HG03135 (cell line): Measurements from ENCODE around the gene CDX2.
A peak's percentile ranks its signal among the peaks of the same experiment; 100 is the strongest.
"Not testable (repeated sequence)": the region's sequence is repeated elsewhere in the genome, so short reads cannot be mapped to it uniquely, and the experiment has no call there.

Experiments
- ATAC-seq: cut with Tn5 transposase; IDR thresholded peaks from one replicate; pipeline ENCODE4 v1.9.1; 2021; ENCODE audit warnings: mild to moderate bottlenecking, moderate library complexity; ENCODE audit not compliant: unreplicated experiment

Gene CDX2

DNA sequence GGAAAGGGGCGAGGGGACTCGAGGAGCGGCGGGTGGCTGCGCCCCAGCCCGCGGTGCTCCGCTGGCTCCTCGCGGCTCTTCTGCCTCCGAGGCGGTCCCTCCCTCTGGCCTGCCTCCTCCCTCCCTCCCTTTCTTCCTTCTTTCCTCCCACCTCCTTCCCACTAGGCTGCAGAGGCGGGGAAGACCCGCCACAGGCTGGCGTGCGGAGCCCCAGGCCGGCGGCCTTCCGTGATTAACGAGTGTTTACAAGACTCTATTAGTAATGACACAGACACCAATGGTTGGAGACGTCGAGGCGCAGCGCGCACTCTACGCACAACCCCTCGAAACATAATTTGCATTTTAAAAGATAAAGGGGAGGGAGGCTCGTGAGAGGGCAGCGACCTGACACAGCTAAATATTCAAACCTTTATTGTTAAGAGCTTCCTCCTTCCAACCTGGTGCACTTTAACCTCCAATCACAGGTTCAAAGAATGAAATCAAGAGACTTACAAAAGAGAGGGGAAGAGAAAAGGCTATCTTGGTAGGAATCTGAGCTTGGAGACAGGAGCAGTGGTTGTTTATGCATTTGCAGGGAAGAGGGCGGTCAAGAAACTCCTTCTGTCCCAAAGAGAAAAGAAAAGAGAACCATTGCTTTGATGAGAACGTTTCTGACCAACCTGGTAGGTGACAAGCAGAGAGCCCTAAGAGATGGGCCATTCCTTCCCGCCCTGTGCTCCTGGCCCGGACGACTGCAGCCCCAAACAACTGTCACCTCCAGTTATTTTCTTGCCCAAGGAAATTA lies at the start of gene CDX2:
TSS of gene CDX2 (minus strand) at position 234 of the 784 bp plus-strand sequence. CDS start 309 bp downstream, outside the sequence.
- no peak for ATAC-seq

DNA sequence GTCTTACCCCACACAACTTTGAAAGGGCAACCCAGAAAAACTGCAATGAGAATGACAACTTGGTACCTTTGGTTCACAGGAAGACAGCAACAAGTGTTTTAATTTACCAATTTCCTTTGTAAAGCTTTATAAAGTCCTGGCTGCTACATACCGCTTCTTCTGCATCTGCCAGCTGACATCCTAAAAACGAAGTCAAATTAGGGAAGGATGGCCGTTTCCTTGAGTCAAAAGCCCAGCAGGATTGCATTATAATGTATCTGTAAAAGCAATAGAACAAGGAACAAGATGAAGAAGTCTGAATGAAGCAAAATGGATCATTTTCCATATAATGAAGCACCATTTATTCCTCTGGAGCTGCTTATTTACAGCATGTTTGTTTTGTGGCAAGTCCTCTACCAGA lies 45.2 kb upstream of the CDX2 start:
- no peak for ATAC-seq

GRCh38 chr13:28013482-28013881 lies 44.4 kb upstream of the CDX2 start:
- no peak for ATAC-seq

DNA sequence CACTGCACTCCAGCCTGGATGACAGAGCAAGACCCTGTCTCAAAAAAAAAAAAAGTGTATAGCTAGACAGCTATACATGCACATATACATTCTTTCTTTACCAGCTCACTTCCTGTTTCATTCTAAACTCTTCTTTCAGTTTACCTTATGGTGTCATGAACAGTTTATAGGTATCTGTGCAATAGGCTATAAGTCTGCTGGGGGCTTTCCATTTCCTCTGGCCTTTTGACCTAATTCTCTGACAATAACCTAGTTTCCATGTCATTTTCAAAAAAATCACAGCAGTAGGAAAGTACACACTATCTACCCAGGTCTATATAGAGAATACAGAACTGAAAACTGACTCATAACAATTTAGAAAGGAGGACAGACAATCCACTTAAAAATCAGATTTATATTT lies 43.8 kb upstream of the CDX2 start:
- ATAC-seq = peak; percentile 91

GRCh38 chr13:28012383-28012782 lies 43.3 kb upstream of the CDX2 start:
- ATAC-seq = no peak

DNA sequence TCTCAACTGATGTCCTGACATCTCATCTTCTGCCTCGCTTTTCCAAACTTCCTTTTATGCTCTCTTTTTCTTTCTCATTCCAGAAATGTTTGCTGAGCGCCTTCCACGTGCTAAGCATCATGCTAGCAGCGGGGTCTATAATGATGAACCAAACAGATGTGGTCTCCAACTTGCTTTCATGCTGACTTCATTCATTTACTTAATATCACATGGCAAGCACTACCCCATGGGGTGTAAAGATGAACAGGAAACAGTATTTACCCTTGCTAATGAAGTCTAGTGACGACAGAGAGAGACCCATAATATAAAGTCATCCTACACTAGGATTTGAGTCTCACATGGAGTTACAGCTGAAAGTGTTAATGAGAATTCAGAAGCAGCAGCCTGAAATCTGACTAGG lies 40.9 kb upstream of the CDX2 start:
- no peak for ATAC-seq

DNA sequence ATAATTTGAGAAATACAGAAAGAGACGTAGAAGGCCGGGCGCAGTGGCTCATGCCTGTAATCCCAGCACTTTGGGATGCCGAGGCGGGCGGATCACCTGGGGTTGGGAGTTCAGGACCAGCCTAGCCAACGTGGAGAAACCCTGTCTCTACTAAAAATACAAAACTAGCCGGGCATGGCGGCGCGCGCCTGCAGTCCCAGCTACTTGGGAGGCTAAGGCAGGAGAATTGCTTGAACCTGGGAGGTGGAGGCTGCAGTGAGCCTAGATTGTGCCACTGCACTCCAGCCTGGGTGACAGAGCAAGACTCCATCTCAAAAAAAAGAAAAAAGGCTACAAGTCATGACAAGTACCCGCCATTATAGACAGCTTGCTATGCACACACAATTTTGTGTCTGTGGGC lies 35.9 kb upstream of the CDX2 start:
- not testable (repeated sequence) for ATAC-seq

DNA sequence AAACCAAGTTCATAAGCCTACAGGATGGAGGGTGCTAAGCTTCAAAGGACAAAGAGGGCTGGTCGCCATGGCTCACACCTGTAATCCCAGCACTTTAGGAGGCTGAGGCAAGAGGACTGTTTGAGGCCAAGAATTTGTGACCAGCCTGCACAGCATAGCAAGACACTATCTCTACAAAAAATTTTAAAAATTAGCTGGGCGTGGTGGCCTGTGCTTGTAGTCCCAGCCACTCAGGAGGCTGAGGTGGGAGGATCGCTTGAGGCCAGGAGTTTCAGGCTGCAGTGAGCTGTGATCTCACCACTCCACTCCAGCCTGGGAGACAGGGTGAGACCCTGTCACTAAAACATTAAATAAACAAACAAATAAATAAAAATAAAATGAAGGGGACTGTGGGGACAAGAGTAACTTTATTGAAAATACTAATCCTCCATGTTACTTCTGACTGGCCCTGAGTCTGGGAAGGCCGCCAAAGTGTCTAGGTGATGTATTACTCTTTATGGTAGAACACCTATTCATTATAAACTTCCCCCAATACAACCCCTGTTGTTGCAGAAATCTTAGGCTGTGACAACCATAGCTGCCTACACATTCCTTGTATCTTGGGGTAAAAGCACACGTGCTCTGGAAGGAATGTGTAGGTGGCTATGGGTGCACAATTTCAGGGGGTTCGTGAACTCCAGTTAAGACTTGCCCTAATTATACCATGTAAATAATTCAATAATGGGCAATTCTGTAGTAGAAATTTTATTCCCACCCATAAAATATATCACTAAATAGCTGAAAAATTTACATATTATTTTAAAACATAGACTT lies 34.0 kb upstream of the CDX2 start:
- ATAC-seq = no peak

DNA sequence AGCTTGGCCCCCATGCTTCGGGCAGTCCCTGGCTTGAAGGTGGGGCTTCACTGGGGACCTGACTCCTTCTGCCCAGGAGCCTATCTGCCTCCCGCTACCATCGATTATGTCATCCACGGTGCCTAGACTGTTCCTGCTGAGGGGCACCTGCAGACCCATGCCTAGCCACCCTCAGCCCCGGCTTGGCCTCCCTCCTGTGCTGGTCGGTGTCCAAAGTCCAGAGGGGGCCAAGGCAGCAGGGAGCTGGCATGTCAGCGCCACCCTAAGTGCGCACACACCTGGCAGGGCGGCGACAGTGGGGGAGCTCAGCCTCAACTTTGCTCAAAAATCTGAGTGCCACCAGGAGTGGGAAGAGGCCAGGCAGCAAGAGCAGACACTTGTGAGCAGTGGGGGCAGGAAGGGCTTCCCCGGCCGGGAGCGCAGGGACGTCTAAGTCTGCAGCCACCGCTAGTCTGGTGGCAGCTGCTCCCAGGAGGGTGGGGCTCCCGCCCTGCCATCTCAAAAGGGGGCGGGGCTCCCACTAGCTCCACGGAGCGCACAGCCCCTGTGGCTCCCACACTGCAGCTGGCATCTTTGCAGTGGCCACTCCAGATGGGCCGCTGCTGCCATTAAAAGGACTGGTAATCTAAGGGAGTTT lies 32.8 kb upstream of the CDX2 start:
- ATAC-seq = no peak

- ATAC-seq = no peak
Observed at GRCh38 chr13:28001049-28001448, 31.9 kb upstream of the CDX2 start.

DNA sequence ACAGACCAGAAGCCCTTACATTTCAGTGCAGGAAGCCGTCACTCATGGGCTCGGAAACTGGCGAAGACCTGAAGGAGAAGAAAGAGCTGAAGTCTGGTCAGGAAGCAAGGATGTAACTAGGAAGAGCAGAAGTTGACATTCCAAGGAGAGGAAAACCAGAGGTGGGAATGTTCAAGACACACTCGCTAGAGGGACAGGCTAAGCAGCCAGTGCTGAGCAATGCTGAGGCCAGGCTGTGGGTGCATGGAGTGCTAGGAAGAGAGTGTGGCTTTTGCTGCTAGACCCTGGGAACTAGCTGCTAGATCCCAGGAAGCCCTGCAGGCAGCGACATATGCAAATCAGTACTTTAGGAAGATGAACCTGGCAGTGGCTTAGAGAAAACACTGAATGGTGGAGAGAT lies 31.5 kb upstream of the CDX2 start:
- no peak for ATAC-seq

DNA sequence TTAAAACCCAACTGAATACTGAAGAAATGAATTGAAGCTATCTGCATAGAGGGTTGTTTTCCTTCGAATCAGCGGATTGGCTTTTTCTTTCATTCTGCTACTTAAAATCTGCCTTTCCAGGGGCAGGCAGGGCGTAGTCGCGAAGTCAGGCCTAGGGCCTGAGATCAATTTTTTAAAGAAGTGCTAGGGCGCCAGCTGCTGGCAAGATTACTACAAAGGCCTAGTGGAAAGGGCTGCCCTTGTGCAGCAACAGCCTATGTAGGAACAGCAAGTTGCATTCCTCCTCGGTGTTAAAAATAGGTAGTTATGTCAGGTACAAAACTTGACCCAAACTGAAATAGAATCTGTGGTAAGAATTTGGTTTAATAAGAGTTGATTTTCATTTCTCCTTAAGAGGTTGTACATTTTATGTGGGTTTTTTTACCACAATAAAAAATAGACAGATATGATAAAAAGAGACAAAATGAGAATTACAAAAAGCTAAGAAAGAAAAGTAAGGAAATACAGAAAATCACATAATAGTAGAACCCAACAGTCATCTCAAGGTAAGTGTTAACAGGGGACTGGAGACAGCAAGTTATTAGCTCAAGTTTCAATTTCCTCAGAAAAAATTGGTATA lies 28.9 kb upstream of the CDX2 start:
- ATAC-seq = no peak

GRCh38 chr13:27991881-27992280 lies 22.8 kb upstream of the CDX2 start:
- ATAC-seq = no peak

- ATAC-seq = no peak
Observed at GRCh38 chr13:27988520-27988919, 19.4 kb upstream of the CDX2 start, which contains the start of gene URAD. TSS of gene URAD (minus strand) at chr13:27988693. CDS start at chr13:27988637, 56 bp downstream.

DNA sequence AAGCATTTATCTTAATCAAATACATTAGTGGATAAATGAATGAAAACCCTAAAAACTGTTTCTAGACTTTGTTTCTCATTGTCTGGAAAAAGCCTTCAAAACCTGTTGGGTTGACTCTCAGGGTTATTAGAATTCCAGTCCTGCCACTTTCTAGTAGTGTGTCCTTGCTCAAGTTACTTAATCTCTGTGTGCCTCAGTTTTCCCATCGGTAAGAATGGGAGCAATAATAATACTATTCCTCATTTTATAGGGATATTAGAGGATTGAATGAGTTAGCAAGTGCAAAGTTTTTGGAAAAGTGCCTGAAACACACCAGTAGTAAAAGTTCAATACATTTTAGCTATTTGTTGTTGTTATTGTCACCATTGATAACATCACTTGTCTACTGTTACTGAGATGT lies 16.5 kb upstream of the CDX2 start:
- no peak for ATAC-seq

DNA sequence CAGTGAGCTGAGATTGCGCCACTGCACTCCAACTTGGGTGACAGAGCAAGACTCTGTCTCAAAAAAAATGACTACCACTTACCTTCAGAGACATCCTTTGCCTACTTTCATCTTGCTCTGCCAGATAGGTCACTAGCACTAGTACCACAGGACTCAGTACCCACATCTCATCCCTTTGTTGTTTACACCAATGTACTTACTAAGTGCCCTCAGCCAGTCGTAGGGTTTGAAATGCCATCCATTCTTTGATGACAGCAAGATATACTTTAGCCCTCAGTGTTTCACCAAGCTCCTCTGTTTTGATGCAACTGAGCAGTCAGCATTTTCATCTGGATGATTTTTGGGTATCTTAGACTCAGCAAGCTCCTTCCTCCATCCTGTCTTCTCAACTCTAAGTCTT lies 13.2 kb upstream of the CDX2 start:
- no peak for ATAC-seq

GRCh38 chr13:27981006-27981708 lies 12.0 kb upstream of the CDX2 start:
- no peak for ATAC-seq

- ATAC-seq = no peak
Observed at GRCh38 chr13:27980280-27980998, 11.3 kb upstream of the CDX2 start.

DNA sequence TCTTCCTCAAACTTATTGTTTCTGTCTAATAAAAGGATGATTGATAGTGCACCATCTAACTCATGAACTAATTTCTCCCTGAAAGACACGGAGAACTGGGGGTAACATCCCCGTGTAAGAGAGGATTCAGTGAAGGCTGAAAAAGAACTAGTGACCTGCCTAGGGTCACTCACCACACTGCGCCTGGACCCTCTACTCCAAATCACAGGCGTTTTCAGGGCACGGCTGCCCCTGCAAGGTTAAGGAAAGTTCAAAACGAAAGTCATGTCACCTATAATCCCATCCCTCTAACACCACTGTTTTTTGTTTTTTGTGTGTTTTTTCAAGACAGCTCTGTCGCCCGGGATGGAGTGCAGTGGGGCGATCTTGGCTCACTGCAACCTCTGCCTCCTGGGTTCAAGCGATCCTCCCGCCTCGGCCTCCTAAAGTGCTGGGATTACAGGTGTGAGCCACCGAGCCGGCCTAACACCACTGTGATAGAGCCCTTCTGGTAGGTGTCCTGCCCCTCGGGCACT lies 10.7 kb upstream of the CDX2 start:
- no peak for ATAC-seq
